Measurements from ENCODE around the gene POLR2J3.
A peak's percentile ranks its signal among the peaks of the same experiment; 100 is the strongest.
"Not testable (repeated sequence)": the region's sequence is repeated elsewhere in the genome, so short reads cannot be mapped to it uniquely, and the experiment has no call there.

Gene POLR2J3

DNA sequence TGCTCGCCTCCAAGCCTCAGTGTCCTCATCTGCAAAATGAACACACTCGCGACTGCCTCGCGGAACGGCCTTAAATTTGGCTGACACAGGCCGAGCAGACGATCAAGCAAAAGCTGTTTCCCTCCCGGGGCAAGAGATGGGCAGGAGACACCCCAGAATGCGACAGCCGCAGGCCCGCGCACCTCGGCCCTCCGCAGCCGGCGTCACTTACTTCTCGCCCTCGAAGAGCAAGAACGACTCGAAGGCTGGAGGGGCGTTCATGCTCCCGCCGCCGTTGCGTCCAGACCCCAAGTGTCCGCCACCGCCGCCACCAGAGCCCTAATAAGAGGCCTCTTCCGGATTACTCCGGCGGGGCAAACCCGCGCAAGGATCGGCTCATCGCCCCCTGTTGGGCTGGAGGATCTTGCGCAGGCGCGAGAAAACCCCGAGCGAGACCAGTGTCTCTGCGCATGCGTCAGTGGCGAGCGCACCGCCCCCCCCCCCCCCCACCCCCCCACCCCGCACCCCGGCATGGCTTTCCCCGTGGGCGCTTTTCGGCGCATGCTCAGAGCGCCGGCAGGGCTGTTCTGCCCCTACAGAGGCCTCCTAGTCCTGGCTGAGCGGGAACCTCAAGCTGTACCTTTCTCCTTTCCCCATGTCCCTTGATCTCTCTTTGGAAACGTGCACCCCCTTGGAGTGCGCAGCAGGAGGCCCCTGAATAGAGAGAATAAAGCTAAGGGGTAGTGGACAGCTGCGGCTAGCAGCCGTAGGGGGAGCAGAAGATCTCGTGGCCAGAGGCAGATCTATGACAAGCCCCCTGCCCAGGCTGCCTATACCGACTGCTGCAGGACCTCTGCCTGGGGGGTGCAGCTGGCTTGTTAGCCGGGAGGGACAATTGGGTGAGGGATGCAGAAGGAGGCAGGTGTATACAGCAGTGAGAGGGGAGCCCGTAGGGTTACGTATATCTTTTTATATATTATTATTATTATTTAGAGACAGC, at the start of gene POLR2J3:
TSS of gene POLR2J3 (minus strand) at position 323 of the 979 bp plus-strand sequence. CDS start at position 261, 62 bp downstream.
- TF ChIP-seq, protein P1, sequence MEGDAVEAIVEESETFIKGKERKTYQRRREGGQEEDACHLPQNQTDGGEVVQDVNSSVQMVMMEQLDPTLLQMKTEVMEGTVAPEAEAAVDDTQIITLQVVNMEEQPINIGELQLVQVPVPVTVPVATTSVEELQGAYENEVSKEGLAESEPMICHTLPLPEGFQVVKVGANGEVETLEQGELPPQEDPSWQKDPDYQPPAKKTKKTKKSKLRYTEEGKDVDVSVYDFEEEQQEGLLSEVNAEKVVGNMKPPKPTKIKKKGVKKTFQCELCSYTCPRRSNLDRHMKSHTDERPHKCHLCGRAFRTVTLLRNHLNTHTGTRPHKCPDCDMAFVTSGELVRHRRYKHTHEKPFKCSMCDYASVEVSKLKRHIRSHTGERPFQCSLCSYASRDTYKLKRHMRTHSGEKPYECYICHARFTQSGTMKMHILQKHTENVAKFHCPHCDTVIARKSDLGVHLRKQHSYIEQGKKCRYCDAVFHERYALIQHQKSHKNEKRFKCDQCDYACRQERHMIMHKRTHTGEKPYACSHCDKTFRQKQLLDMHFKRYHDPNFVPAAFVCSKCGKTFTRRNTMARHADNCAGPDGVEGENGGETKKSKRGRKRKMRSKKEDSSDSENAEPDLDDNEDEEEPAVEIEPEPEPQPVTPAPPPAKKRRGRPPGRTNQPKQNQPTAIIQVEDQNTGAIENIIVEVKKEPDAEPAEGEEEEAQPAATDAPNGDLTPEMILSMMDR (IDR thresholded peaks at IDR 0.05) = peak; percentile 44
- H3K27ac ChIP-seq = not testable (repeated sequence)

DNA sequence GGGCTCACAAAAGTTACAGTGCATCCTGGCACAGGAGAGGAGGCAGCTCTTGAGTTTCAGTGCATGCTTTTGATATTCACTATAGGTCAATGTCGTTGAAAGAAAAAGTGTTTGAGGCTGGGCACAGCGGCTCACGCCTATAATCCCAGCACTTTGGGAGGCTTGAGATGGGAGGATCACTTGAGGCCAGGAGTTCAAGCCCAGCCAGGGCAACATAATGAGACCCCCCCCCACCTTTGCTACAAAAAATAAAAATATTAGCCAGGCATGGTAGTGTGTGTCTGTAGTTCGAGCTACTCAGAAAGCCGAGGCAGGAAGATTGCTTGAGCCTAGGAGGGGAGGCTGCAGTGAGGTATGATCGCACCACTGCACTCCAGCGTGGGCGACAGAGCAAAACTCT, 45.7 kb upstream of the POLR2J3 start:
- not testable (repeated sequence) for H3K27ac ChIP-seq

DNA sequence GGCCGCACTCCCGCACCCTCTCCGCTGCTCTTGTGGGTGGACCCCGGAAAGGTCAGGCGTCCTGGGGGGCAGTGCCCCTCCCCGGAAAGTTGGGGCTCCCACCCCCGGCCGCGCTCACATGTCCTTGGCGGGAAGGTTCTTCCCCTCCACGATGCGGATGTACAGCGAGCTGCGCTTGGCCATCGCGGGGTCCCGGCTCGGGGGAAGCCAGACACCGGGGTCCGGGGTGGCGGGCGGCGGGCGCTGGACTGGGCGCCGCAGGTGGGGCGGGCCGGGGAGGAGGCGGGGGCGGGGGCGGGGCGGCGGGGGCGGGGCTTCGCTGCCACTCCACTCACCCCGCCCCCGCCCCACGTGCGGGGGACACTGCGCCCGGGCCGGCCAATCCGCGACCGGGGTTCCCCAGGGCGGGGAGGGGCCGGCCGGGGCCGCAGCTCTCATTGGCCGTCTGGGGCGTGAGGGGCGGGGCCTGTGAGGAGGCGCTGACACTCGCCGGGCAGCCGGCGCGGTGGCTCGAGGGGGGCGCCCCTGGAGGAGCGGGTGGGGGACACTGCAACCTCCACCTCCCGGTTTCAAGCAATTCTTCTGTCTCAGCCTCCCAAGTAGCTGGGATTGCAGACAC, 44.2 kb upstream of the POLR2J3 start, which contains the start of gene RASA4:
TSS of gene RASA4 (minus strand) at position 250 of the 619 bp plus-strand sequence. CDS start at position 183, 67 bp downstream.
- not testable (repeated sequence) for H3K27ac ChIP-seq

DNA sequence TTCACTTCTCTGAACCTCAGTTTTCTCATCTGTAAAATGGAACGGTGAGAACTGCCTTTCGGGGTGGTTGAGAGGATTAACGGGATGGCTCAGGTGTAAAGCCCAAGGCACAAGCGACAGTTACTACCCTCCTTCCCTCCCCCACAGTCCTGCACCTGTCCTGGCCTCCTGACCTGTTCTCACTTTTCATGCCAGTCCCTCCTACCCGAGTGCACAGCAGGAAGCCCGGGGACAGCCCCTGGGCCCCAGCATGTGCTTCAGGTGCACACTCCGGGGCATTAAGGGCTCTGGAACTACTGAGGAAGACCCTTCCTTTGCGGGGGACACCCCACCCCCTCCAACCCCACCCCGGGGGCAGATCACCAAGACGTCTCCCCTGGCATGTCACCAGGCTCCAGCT, 43.5 kb upstream of the POLR2J3 start:
- not testable (repeated sequence) for H3K27ac ChIP-seq

DNA sequence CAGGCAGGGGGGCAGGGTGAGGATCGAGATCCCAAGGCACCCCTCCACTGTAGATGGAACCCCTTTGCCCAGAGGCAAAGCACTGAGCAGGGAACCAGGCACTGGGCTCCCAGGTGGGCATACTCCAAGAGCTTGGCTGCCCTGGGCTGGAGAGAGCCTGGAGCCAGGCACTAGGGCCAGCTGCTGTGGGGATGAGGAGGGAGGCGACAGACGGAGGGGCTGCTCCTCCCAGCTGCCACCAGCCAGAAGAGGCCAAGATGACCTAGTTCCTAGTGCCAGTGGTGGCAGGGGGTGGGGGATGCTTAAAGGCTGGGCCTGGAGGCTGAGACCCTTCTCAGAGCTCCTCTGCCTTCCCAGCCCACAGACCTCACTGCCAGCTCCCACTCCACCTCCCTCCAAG, 42.5 kb upstream of the POLR2J3 start:
- H3K27ac ChIP-seq = not testable (repeated sequence)

DNA sequence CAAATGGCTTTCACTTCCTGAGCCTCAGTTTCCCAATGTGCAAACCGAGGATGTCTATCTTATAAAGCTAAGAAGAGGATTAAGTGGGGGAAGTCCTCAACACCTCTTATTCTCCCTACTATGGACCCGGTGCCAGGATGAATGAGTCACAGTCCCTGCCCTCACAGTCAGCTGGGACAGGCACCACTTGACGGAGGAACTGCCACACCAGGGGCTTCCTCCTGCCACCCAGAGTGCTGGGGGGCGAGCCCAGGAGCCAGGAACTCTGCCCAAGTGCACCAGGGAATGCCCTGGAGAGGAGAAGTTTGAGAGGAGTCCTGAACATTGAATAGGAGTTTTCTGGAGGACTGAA, 41.9 kb upstream of the POLR2J3 start:
- not testable (repeated sequence) for H3K27ac ChIP-seq

DNA sequence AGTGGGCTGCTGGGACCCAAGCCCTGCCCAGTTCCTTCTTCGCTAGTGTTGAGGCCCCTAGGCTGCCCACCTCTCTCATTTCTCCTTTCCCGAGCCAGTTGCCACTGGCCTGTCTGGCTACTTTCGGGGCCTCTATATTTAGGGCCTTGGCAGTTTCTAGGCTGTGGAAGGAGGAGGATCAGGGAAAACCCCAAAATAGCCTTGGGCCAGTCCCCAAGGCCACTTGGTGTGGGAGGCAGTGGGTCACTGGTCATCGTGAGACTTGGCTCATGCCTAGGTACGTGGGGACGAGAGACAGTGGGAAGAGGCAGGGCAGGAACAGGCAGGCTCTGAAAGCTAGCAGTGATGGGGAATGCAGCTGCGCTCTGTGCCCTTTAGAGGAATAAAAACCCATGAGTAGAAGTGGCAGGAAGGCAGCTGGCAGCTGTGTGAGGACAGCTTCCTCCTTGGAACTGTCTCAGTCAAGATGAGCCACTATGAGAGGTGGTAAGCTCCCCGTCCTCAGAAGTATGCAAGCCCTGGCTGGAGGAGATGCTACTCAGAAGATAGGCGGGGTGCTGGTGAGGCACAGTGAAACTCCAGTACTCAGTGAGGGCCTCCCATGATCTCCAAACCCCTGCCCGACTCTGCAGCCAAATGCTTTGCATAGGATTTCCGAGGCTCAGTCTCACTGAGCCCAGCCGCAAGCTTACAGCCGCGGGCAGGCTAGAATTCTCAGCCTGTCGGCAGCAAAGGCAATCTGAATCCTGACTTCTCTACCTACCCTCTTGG, 41.4 kb upstream of the POLR2J3 start:
- not testable (repeated sequence) for H3K27ac ChIP-seq

DNA sequence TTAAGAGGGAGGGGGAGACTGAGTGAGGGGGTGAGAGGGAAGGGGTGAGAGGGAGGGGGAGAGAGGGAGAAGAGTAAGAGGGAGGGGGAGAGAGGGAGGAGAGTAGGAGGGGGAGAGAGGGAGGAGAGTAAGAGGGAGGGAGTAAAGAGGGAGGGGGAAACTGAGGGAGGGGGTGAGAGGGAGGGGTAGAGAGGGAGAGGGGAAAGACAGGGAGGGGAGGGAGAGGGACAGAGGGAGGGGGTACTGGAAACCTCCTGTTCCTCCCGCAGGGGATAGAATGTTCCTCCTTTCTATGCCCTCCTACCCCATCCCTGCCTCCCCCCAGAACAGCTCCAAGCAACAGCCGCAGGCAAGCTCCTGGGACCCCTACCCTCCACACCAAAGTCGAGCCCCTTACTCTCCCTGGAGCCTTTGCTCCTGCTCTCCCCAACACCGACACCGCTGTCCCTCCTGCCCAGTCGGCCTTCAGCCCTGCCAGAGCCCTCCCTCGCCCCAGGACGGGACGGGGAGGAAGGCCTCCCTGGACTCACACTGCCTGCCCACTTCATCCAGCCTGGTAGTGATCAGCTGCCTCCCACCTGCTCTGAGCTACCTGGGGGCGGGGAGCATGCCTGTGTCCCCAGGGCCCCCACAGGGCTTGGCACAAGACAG, 39.4 kb upstream of the POLR2J3 start:
- not testable (repeated sequence) for H3K27ac ChIP-seq

DNA sequence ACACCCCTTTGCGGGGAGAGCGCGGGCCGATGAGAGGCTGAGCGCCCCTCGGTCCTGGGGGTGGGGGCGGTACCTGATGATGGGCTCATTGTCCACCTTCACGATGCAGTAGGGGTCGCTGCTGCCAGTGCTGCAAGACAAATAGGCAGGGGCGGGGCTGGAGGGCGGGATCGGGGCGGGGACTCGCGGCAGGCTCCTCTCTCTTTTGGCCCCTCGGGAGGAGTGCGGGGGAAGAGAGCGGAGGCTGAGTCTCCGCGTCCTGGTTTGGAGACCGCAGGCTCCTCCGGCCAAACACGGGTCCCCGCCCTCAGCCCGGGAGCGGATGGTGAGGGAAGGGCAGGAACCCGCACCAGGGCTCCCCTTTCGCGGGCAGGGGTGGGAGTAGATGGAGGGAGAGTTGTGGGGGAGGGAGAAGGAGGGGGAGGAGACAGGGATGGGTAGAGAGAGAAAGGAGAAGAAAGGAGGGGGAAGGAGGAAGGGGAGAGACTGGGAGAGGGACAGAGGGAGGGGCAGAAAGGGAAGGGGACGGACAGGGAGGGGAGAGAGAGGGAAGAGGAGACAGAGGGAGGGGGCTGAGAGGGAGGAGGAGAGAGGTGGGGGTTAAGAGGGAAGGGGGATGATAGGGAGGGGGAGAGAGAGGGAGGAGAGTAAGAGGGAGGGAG, 38.8 kb upstream of the POLR2J3 start:
- not testable (repeated sequence) for H3K27ac ChIP-seq

DNA sequence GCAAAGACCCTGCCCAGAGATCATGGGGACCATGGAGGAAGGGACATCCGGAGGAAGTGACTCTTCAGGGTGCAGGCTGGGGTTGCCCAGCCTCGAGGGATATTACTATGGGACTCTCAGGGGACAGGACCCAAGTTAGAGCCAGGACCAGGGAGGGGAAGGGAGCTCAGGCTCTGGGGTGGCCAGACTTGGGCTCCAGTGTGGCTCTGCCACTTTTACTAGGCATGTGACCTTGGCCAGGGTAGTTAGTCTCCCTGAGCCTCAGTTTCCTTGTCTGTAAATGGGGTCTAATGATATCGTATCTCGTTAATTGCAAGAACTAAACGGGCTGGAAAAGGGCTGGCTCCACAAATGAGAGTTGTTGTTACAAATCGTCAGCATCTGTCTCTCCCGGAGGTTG, 38.1 kb upstream of the POLR2J3 start:
- H3K27ac ChIP-seq = not testable (repeated sequence)

DNA sequence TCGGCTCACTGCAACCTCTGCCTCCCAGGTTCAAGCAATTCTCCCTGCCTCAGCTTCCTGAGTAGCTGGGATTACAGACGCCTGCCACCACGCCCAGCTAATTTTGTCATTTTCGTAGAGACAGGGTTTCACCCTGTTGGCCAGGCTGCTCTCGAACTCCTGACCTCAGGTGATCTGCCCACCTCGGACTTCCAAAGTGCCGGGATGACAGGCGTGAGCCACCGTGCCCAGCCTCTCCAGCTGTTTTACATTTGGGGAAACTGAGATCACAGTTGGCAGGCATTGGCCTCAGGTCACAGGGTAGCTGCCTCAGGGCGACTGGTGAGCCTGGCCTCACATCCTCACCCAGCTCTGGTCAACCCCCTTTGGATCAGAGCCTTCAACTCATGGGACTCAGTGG, 37.4 kb upstream of the POLR2J3 start:
- H3K27ac ChIP-seq = not testable (repeated sequence)

DNA sequence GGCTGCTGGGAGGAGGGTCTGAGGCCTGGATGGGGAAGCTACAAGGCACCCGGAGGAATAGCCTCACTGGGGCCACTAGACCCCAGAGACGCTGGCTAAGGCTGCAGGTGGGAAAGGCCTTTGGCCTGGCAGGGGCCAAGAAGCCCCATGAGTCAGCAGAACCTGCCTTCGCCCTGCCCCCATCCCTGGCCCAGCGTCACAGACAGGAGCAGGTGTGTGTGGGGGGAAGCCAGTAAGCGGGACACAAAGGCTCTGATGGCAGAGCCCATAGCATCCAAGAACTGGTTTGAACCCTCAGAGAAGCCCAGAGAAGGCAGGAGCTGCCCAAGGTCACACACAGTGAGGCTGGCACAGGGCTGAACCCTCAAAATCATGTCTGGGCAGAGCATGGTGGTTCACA, 34.5 kb upstream of the POLR2J3 start:
- not testable (repeated sequence) for H3K27ac ChIP-seq

DNA sequence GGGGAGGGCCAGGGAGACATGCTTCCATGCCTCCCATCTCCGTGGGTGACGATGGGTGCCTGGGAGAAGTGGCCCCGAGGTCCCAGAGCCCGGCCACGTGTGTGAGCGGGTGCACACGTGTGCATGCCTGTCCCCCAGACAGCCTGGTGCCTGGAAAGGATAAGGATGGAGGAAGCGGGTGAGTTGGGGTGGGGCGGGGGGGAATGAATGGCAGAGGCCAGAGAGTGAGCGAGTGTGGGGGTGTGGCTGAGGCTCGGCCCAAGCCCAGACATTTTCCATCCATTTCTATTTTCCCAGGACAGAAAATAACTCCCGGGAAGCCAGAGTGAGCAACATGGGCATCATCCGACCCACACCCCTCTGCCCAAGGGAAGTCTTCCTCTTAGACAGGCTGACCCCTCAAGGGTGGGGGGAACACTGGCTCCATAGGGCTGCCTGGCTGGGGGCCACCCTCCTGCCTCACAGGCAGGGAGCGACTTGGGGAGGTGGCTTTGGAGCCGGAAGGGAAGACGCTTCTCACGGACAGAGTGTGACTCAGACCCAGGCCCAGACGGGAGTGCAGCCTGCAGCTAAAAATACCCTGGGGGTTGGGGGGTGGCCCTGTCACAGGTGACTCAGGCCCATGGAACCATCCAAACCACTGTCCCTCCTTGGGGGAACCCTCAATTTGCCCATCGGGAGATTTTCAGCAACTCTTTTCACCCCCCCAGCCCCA, 32.2 kb upstream of the POLR2J3 start:
- H3K27ac ChIP-seq = not testable (repeated sequence)

DNA sequence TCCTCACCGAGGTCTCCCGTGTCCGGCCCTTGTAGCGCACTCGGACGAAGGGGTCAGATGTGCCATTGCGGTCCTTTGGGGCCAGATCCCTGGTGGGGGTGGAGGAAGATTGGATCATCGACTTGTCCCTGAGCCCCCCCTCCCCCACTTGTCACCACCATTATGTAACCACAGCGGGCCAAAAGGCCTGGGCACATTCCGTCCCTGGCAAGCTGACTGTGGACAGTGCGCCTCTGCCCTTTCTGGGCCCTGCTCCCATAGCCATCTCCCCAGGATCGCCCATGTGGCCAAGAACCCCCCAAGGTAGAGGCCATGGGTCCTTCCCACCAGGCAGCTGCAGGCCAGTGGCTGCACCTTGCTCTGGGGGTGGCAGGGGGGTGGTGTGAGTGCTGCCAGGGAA, 29.9 kb upstream of the POLR2J3 start:
- not testable (repeated sequence) for H3K27ac ChIP-seq

DNA sequence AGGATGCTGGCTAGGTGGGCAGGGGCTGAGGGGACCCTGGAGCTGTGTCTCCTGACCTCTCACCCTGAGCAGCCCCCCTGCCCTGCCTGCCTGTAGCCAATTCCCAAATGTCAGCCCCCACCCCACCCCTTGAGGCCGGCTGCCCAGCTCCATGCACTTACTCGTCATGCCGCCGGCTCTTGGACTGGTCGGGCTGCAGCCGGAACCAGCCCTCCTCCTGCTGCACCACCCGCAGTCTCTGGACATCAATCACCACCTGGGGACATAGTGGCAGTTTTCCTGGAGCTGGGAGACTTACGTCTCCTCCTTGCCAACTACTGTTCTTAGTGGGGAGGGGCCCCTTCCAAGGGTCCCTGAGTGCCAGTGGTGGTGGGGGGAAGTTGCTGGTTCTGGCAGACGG, 27.3 kb upstream of the POLR2J3 start:
- H3K27ac ChIP-seq = not testable (repeated sequence)

DNA sequence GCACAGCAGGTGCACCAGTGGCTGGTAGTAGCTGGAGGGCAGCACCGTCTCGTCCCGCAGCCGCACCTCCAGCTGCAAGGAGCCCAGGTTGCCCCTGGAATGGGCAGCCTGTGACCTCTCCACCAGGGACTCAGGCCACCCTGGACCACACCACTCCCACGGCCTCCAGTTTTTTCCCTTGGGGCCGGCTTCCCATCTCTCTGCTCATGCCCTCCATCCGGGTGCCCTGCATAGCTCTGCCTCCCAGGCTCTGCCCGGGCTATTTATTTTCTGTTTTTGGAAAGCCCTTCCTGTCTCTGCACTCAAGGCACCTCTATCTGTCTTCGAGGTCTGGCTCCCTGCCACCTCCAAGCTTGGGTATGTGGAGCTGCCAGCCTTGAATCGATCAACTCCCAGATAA, 23.7 kb upstream of the POLR2J3 start:
- not testable (repeated sequence) for H3K27ac ChIP-seq

DNA sequence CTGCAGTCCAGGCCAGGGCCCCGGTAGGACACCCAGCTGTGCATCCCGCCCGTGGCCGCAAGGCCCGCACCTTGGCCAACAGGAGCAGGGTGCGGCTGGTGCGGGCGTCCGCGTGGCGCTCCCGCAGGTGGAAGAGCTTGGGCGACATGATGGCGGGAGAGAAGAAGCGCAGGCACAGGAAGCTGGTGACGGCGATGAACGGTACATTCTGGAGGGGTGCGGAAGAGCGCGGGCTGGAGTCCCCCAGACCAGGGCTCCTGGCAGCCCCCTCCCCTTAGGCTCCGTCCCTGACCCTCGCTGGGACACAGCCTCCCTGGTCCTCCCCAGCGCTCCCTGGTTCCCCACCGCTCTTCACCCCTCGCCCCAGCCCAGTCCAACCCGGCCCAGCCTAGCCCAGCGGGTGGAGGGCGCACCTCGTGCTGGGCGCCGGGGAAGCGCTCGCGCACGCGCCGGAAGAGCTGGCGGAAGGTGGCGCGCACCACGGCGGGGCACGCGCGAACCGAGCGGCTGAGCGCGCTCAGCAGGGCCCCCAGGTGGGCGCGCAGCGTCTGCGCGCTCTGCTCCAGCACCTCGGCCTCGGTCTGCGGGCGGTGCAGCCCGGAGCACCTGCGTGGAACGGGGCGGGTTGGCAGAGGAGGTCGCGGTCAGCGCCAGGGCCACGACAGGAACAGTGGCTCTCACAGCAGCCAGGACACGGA, 21.4 kb upstream of the POLR2J3 start:
- H3K27ac ChIP-seq = not testable (repeated sequence)

DNA sequence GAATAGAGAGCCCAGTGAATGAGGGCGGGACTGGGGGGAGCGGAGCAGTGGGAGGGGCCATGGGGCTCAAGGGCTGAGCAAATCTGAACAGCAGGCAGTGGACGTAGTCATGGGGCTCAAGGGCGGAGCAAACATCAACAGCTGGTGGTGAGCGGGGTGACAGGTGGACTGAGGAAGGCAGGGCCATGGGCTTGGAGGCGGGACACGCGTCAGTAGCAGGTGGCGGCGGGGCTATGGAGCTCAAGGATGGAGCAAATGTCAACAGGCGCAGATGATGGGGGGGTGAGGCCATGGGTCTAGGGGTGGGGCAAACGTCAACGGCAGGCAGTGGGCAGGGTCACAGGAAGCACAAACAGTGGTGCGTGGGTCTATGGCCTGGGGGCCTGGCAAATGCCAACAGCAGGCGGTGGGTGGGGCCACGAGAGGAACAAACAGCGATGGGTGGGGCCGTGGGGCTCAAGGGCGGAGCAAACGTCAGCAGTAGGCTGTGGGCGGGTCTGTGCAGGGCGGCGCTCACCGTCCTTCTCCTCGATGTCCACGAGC, 20.2 kb upstream of the POLR2J3 start:
- H3K27ac ChIP-seq = not testable (repeated sequence)
